ENCODE data around the gene OPA3.
A peak's percentile ranks its signal among the peaks of the same experiment; 100 is the strongest.

The OPA3 gene

GRCh38 chr19:45500918-45501729, 83.5 kb downstream of the OPA3 start:
- DNase-seq = no peak

- DNase-seq = peak; percentile 72
Observed at GRCh38 chr19:45499196-45500180, 85.1 kb downstream of the OPA3 start.

GRCh38 chr19:45498411-45499195, 86.0 kb downstream of the OPA3 start, which contains the start of gene PPM1N:
Gene PPM1N (plus strand): TSS chr19:45498443. CDS start chr19:45498473, 30 bp downstream.
- DNase-seq = peak; percentile 78

- DNase-seq = no peak
Observed at GRCh38 chr19:45497791-45498190, 86.8 kb downstream of the OPA3 start.

GRCh38 chr19:45496349-45496953, 88.2 kb downstream of the OPA3 start:
- DNase-seq = peak; percentile 61

GRCh38 chr19:45495178-45495577, 89.4 kb downstream of the OPA3 start:
- DNase-seq = no peak

- no peak for DNase-seq
Observed at GRCh38 chr19:45494261-45494916, 90.2 kb downstream of the OPA3 start.

- no peak for DNase-seq
Observed at GRCh38 chr19:45492627-45493470, 91.8 kb downstream of the OPA3 start.

- DNase-seq = no peak
Observed at GRCh38 chr19:45492137-45492626, 92.4 kb downstream of the OPA3 start.

- no peak for DNase-seq
Observed at GRCh38 chr19:45489216-45489855, 95.3 kb downstream of the OPA3 start.

- no peak for DNase-seq
Observed at GRCh38 chr19:45488708-45489107, 95.9 kb downstream of the OPA3 start.

- peak; percentile 99 for DNase-seq
Observed at GRCh38 chr19:45485305-45486077, 99.1 kb downstream of the OPA3 start.

GRCh38 chr19:45484273-45484945, 100.2 kb downstream of the OPA3 start:
- no peak for DNase-seq

- DNase-seq = no peak
Observed at GRCh38 chr19:45483033-45483432, 101.6 kb downstream of the OPA3 start.

GRCh38 chr19:45478454-45479238, 106.0 kb downstream of the OPA3 start:
- peak; percentile 89 for DNase-seq

GRCh38 chr19:45477713-45478453, 106.7 kb downstream of the OPA3 start:
- DNase-seq = peak; percentile 35

Measured in CD4-positive, alpha-beta T cell treated with Interleukin-17A for 4 hours (primary cell).